WTC11 (cell line): ENCODE measurements around the gene CGGBP1. TPM values are rescaled to one million over a fixed set of nuclear protein-coding genes. Genes with fewer than 3 reads are reported as not detected.
A peak's percentile ranks its signal among the peaks of the same experiment; 100 is the strongest.

Experiments
- ATAC-seq: fragments of 200-7000 bp; cut with Tn5 transposase; 2 replicates; pipeline ENCODE4 v1.10.0; 2021; ENCODE audit warnings: mild to moderate bottlenecking, moderate library complexity
- CTCF ChIA-PET: fragments of 300-600 bp; sonication (Branson Sonifier 250); formaldehyde crosslinking; loops from one replicate; lab custom pipeline; 2021; ENCODE audit warnings: antibody characterized with exemption; lab: Charles Lee
- POLR2A ChIA-PET: fragments of 350-600 bp; sonication (Branson Sonifier 250); formaldehyde crosslinking; loops from one replicate; lab custom pipeline; 2021; ENCODE audit warnings: antibody characterized with exemption; lab: Charles Lee
- DNase-seq: peaks from one replicate; pipeline ENCODE4 v3.0.0; 2021; ENCODE audit warnings: low spot score
- H3K27ac Mint-ChIP-seq: 2 replicates; pipeline ENCODE4 v1.8.0; 2021; ENCODE audit warnings: mixed read lengths
- H3K27me3 Mint-ChIP-seq: 2 replicates; pipeline ENCODE4 v1.8.0; 2021; ENCODE audit warnings: low read depth, mild to moderate bottlenecking, moderate library complexity, mixed read lengths
- H3K36me3 Mint-ChIP-seq: 2 replicates; pipeline ENCODE4 v1.8.0; 2021; ENCODE audit warnings: mixed read lengths
- H3K4me1 Mint-ChIP-seq: 2 replicates; pipeline ENCODE4 v1.8.0; 2022; ENCODE audit warnings: mixed read lengths
- H3K4me3 Mint-ChIP-seq: 2 replicates; pipeline ENCODE4 v1.8.0; 2021; ENCODE audit warnings: mild to moderate bottlenecking, moderate library complexity, mixed read lengths
- H3K9me3 Mint-ChIP-seq: 2 replicates; pipeline ENCODE4 v1.8.0; 2021; ENCODE audit warnings: mixed read lengths
- CBFB ChIP-seq: sonication (generic); formaldehyde crosslinking; IDR thresholded peaks from 2 replicates; pipeline ENCODE4 v1.8.1; 2022; ENCODE audit warnings: mild to moderate bottlenecking, low read depth, missing genetic modification reagents
- CREM ChIP-seq: sonication (generic); formaldehyde crosslinking; IDR thresholded peaks from 2 replicates; pipeline ENCODE4 v1.8.1; 2022; ENCODE audit warnings: mild to moderate bottlenecking, missing genetic modification reagents, moderate library complexity
- FOXP1 ChIP-seq: sonication (generic); formaldehyde crosslinking; IDR thresholded peaks from 2 replicates; pipeline ENCODE4 v1.8.0; 2022; ENCODE audit warnings: missing genetic modification reagents, mild to moderate bottlenecking, moderate library complexity, borderline replicate concordance
- JAZF1 ChIP-seq: fragments of 250-450 bp; sonication (Bioruptor Pico); IDR thresholded peaks from 2 replicates; pipeline ENCODE4 v1.9.0; 2021; ENCODE audit warnings: moderate library complexity, mild to moderate bottlenecking, inconsistent platforms
- NR1H2 ChIP-seq: sonication (generic); formaldehyde crosslinking; IDR thresholded peaks from 2 replicates; pipeline ENCODE4 v1.9.0; 2021; ENCODE audit warnings: mild to moderate bottlenecking, moderate library complexity, missing genetic modification reagents
- OVOL2 ChIP-seq: fragments of 250-450 bp; sonication (Bioruptor Pico); IDR thresholded peaks from 2 replicates; pipeline ENCODE4 v1.9.0; 2021; ENCODE audit warnings: mild to moderate bottlenecking, borderline replicate concordance
- PRRX2 ChIP-seq: fragments of 250-450 bp; sonication (Bioruptor Pico); IDR thresholded peaks from 2 replicates; pipeline ENCODE4 v1.8.0; 2021; ENCODE audit warnings: mild to moderate bottlenecking
- RELA ChIP-seq: sonication (generic); formaldehyde crosslinking; IDR thresholded peaks from 2 replicates; pipeline ENCODE4 v1.8.1; 2022; ENCODE audit warnings: missing genetic modification reagents, mild to moderate bottlenecking, borderline replicate concordance
- TCF7 ChIP-seq: sonication (generic); formaldehyde crosslinking; IDR thresholded peaks from 2 replicates; pipeline ENCODE4 v1.8.0; 2022; ENCODE audit warnings: mild to moderate bottlenecking, low read depth, missing genetic modification reagents, moderate library complexity
- ZNF121 ChIP-seq: sonication (generic); formaldehyde crosslinking; IDR thresholded peaks from 2 replicates; pipeline ENCODE4 v1.8.0; 2023; ENCODE audit warnings: missing genetic modification reagents
- ZNF317 ChIP-seq: sonication (generic); formaldehyde crosslinking; IDR thresholded peaks from 2 replicates; pipeline ENCODE4 v1.8.1; 2023; ENCODE audit warnings: low read depth, mild to moderate bottlenecking, moderate library complexity, missing genetic modification reagents, borderline replicate concordance
- ZNF423 ChIP-seq: fragments of 250-450 bp; sonication (Bioruptor Pico); IDR thresholded peaks from 2 replicates; pipeline ENCODE4 v2.1.2; 2022; ENCODE audit warnings: mild to moderate bottlenecking, moderate library complexity
- ZNF671 ChIP-seq: fragments of 250-450 bp; sonication (Bioruptor Pico); IDR thresholded peaks from 2 replicates; pipeline ENCODE4 v1.8.0; 2021; ENCODE audit warnings: mild to moderate bottlenecking
- total RNA-seq: library from RNA; stranded (reverse); gene quantifications from 3 replicates; pipeline ENCODE4 v1.2.3, GENCODE V29; 2021
- TF ChIP-seq, protein P1 (sequence below): sonication (generic); formaldehyde crosslinking; IDR thresholded peaks from 2 replicates; pipeline ENCODE4 v1.8.0; 2022; ENCODE audit warnings: missing genetic modification reagents
- TF ChIP-seq, protein P2 (sequence below): fragments of 200-600 bp; IDR thresholded peaks from 2 replicates; pipeline ENCODE4 v1.8.0; 2022; ENCODE audit warnings: antibody characterized with exemption
- TF ChIP-seq, protein P3 (sequence below): sonication (generic); formaldehyde crosslinking; IDR thresholded peaks from 2 replicates; pipeline ENCODE4 v1.8.0; 2023; ENCODE audit warnings: missing genetic modification reagents, mild to moderate bottlenecking, borderline replicate concordance
- TF ChIP-seq, protein P4 (sequence below): fragments of 250-450 bp; sonication (Bioruptor Pico); conservative IDR thresholded peaks from 2 replicates; pipeline ENCODE4 v1.9.0; 2021; ENCODE audit warnings: mild to moderate bottlenecking
- TF ChIP-seq, protein P5 (sequence below): fragments of 250-450 bp; sonication (Bioruptor Pico); IDR thresholded peaks from 2 replicates; pipeline ENCODE4 v1.9.0; 2021; ENCODE audit warnings: mild to moderate bottlenecking
- TF ChIP-seq, protein P6 (sequence below): fragments of 250-450 bp; sonication (Bioruptor Pico); IDR thresholded peaks from 2 replicates; pipeline ENCODE4 v1.8.0; 2021; ENCODE audit warnings: mild to moderate bottlenecking

CGGBP1 gene
- total RNA-seq, 1 experiment from 2014 or later = 57.6 TPM

DNA sequence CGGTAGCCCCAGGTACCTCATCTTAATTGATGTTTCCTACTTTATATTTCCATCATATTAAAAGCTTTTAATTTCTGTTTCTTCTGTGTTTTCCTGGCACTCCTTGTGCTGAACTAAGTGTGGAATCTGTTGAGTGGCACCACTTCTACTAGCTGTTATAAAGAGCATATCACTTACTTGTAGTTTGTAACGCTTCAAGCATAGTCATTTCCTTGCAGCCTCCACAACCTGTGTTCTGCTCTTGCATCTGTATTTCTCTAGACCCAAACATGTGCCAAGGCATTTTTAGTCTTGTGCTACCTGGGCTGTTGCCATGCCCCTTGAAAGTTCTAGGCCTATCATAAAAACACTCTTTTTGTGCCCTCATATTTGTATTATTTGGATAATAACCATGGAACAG lies 16.3 kb upstream of the CGGBP1 start (continued):
- TF ChIP-seq, protein P1, sequence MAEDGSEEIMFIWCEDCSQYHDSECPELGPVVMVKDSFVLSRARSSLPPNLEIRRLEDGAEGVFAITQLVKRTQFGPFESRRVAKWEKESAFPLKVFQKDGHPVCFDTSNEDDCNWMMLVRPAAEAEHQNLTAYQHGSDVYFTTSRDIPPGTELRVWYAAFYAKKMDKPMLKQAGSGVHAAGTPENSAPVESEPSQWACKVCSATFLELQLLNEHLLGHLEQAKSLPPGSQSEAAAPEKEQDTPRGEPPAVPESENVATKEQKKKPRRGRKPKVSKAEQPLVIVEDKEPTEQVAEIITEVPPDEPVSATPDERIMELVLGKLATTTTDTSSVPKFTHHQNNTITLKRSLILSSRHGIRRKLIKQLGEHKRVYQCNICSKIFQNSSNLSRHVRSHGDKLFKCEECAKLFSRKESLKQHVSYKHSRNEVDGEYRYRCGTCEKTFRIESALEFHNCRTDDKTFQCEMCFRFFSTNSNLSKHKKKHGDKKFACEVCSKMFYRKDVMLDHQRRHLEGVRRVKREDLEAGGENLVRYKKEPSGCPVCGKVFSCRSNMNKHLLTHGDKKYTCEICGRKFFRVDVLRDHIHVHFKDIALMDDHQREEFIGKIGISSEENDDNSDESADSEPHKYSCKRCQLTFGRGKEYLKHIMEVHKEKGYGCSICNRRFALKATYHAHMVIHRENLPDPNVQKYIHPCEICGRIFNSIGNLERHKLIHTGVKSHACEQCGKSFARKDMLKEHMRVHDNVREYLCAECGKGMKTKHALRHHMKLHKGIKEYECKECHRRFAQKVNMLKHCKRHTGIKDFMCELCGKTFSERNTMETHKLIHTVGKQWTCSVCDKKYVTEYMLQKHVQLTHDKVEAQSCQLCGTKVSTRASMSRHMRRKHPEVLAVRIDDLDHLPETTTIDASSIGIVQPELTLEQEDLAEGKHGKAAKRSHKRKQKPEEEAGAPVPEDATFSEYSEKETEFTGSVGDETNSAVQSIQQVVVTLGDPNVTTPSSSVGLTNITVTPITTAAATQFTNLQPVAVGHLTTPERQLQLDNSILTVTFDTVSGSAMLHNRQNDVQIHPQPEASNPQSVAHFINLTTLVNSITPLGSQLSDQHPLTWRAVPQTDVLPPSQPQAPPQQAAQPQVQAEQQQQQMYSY (CRISPR knock-in tag) = no peak
- no peak for TF ChIP-seq ZNF317 (CRISPR knock-in tag)
- no peak for TF ChIP-seq TCF7
- no peak for TF ChIP-seq OVOL2 (CRISPR knock-in tag)
- TF ChIP-seq, protein P2, sequence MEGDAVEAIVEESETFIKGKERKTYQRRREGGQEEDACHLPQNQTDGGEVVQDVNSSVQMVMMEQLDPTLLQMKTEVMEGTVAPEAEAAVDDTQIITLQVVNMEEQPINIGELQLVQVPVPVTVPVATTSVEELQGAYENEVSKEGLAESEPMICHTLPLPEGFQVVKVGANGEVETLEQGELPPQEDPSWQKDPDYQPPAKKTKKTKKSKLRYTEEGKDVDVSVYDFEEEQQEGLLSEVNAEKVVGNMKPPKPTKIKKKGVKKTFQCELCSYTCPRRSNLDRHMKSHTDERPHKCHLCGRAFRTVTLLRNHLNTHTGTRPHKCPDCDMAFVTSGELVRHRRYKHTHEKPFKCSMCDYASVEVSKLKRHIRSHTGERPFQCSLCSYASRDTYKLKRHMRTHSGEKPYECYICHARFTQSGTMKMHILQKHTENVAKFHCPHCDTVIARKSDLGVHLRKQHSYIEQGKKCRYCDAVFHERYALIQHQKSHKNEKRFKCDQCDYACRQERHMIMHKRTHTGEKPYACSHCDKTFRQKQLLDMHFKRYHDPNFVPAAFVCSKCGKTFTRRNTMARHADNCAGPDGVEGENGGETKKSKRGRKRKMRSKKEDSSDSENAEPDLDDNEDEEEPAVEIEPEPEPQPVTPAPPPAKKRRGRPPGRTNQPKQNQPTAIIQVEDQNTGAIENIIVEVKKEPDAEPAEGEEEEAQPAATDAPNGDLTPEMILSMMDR = no peak
- TF ChIP-seq ZNF671 = no peak
- TF ChIP-seq PRRX2 = no peak
- no peak for TF ChIP-seq NR1H2 (CRISPR knock-in tag)
- TF ChIP-seq, protein P3, sequence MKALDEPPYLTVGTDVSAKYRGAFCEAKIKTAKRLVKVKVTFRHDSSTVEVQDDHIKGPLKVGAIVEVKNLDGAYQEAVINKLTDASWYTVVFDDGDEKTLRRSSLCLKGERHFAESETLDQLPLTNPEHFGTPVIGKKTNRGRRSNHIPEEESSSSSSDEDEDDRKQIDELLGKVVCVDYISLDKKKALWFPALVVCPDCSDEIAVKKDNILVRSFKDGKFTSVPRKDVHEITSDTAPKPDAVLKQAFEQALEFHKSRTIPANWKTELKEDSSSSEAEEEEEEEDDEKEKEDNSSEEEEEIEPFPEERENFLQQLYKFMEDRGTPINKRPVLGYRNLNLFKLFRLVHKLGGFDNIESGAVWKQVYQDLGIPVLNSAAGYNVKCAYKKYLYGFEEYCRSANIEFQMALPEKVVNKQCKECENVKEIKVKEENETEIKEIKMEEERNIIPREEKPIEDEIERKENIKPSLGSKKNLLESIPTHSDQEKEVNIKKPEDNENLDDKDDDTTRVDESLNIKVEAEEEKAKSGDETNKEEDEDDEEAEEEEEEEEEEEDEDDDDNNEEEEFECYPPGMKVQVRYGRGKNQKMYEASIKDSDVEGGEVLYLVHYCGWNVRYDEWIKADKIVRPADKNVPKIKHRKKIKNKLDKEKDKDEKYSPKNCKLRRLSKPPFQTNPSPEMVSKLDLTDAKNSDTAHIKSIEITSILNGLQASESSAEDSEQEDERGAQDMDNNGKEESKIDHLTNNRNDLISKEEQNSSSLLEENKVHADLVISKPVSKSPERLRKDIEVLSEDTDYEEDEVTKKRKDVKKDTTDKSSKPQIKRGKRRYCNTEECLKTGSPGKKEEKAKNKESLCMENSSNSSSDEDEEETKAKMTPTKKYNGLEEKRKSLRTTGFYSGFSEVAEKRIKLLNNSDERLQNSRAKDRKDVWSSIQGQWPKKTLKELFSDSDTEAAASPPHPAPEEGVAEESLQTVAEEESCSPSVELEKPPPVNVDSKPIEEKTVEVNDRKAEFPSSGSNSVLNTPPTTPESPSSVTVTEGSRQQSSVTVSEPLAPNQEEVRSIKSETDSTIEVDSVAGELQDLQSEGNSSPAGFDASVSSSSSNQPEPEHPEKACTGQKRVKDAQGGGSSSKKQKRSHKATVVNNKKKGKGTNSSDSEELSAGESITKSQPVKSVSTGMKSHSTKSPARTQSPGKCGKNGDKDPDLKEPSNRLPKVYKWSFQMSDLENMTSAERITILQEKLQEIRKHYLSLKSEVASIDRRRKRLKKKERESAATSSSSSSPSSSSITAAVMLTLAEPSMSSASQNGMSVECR = no peak
- TF ChIP-seq, all 79 proteins: peak for 0

DNA sequence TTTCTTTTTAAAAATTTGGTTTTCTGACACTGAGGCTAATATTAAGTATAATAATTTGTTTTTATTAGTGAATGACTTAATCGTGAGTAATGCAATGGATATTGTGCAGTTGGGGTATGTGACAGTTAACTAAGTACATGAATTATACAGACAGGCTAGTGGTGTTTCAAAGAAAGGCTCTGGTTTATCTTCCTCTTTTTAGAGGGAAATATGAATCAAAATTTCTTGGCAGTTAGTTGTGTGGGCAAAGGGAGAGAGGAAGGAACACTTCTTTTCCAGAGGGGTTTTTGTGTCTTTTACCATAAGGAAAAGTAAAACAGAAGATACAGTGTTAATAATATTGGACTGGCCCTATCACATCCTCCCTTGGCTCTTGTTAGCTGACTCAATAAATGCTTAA lies 2.9 kb upstream of the CGGBP1 start:
- TF ChIP-seq ZNF671 (no peak), ZNF423 (CRISPR knock-in tag) (no peak), ZNF121 (CRISPR knock-in tag) (no peak), FOXP1 (no peak), RELA (CRISPR knock-in tag) (no peak), CREM (no peak), OVOL2 (CRISPR knock-in tag) (no peak), JAZF1 (no peak), CBFB (CRISPR knock-in tag) (no peak)
- TF ChIP-seq, protein P4, sequence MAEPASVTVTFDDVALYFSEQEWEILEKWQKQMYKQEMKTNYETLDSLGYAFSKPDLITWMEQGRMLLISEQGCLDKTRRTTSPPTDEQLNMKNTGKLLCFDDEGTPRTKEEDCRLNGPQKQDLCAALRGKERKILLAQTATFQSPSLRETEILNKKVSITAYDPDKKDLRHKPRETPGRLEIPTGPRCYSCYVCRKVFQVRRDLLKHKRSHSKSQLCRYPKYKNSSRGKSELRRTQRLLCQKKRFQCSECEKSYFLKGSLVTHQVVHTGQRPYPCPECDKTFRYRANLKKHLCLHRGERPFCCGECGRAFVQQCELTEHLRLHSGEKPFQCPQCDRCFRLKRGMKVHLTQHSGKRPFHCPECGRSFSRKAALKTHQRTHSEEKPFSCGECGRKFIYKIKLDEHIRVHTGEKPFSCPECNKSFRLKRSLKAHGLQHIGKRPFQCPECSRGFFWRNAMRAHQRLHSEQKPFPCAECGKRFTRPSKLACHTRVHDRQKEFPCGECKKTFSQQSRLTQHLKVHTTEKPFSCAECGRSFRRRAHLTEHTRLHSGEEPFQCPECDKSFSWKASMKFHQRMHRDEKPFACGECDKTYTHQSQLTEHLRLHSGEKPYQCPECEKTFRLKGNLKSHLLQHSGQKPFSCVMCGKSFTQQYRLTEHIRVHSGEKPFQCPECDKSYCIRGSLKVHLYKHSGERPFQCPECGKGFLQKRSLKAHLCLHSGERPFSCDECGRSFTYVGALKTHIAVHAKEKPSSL (CRISPR knock-in tag) = no peak
- TF ChIP-seq, protein P5, sequence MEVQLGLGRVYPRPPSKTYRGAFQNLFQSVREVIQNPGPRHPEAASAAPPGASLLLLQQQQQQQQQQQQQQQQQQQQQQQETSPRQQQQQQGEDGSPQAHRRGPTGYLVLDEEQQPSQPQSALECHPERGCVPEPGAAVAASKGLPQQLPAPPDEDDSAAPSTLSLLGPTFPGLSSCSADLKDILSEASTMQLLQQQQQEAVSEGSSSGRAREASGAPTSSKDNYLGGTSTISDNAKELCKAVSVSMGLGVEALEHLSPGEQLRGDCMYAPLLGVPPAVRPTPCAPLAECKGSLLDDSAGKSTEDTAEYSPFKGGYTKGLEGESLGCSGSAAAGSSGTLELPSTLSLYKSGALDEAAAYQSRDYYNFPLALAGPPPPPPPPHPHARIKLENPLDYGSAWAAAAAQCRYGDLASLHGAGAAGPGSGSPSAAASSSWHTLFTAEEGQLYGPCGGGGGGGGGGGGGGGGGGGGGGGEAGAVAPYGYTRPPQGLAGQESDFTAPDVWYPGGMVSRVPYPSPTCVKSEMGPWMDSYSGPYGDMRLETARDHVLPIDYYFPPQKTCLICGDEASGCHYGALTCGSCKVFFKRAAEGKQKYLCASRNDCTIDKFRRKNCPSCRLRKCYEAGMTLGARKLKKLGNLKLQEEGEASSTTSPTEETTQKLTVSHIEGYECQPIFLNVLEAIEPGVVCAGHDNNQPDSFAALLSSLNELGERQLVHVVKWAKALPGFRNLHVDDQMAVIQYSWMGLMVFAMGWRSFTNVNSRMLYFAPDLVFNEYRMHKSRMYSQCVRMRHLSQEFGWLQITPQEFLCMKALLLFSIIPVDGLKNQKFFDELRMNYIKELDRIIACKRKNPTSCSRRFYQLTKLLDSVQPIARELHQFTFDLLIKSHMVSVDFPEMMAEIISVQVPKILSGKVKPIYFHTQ = no peak
- TF ChIP-seq, protein P6, sequence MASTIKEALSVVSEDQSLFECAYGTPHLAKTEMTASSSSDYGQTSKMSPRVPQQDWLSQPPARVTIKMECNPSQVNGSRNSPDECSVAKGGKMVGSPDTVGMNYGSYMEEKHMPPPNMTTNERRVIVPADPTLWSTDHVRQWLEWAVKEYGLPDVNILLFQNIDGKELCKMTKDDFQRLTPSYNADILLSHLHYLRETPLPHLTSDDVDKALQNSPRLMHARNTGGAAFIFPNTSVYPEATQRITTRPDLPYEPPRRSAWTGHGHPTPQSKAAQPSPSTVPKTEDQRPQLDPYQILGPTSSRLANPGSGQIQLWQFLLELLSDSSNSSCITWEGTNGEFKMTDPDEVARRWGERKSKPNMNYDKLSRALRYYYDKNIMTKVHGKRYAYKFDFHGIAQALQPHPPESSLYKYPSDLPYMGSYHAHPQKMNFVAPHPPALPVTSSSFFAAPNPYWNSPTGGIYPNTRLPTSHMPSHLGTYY = no peak
- no peaks in the 10 kb centered on the region for H3K9me3 Mint-ChIP-seq
- H3K4me3 Mint-ChIP-seq = no peak overlapping the region
- peaks cover 23% of the 10 kb centered on the region for H3K4me1 Mint-ChIP-seq
- H3K27ac Mint-ChIP-seq = 0 out of 2 replicates have a peak overlapping the region, but pooled peaks have one; percentile 28
- H3K27me3 Mint-ChIP-seq = no peaks in the 10 kb centered on the region
- ATAC-seq (no peak), DNase-seq (no peak)
- ChIA-PET CTCF (no interaction called here), POLR2A (no interaction called here)
- H3K36me3 Mint-ChIP-seq = 0 out of 2 replicates have a peak, but pooled peaks cover 7% of the 10 kb centered on the region
